Lower leg skin (tissue), 4 donors: ENCODE data around the gene SMIM12. TPM values are rescaled to one million over a fixed set of nuclear protein-coding genes. Genes with fewer than 3 reads are reported as not detected.

Experiments used
- DNase-seq, 2 donors: peaks; one replicate each; pipeline ENCODE4 v3.0.0-alpha.2; 2019; ENCODE audit warnings: low spot score in 2 of 2
- H3K4me3 ChIP-seq: fragments of 200-600 bp; sonication (generic); 2 replicates; pipeline ENCODE4 v1.5.1; 2017; ENCODE audit warnings: mild to moderate bottlenecking, low read depth; ENCODE audit not compliant: poor library complexity, severe bottlenecking
- CTCF ChIP-seq, 3 donors: fragments of 450-650 bp; IDR thresholded peaks; one replicate each; pipeline ENCODE4 v1.5.1; 2016; ENCODE audit warnings: antibody characterized with exemption in 3 of 3, mild to moderate bottlenecking in 3 of 3, moderate library complexity in 2 of 3
- POLR2A ChIP-seq, 2 donors: fragments of 450-650 bp; IDR thresholded peaks; one replicate each; pipeline ENCODE4 v1.6.1; 2016 to 2017; ENCODE audit warnings: antibody characterized with exemption in 2 of 2, mild to moderate bottlenecking in 1 of 2, moderate library complexity in 1 of 2
- WGBS, 2 donors: methylation state at CpG; one replicate each; pipeline ENCODE4 v1.1.5; 2018; 5-methylcytosine and 5-hydroxymethylcytosine counted together
- intact Hi-C: fragments of 100-400 bp; cut with DNase I; formaldehyde crosslinking; loops from one replicate; pipeline ENCODE4 v1.15.0; 2023; ENCODE audit warnings: low total_unique reads
- total RNA-seq, 4 donors: library from RNA; depleted of rRNA; stranded (reverse); fragments of >200 nt; gene quantifications; one replicate each; pipeline ENCODE4 v1.1.0, GENCODE V29; 2016

SMIM12 gene
- total RNA-seq, 4 donors from 2014 or later = 22.7 to 28.8 (median 25.7) TPM

- TF ChIP-seq CTCF (IDR thresholded peaks at IDR 0.05) = no peak
- TF ChIP-seq POLR2A (IDR thresholded peaks at IDR 0.05) = no peak
- peak in 1 of 2 donors; percentile 75 for DNase-seq
- intact Hi-C loops = no loop called here
- WGBS, 2 donors = 83 to 88% methylated on average over 6 of the region's 6 CpGs
- H3K4me3 ChIP-seq = no peak overlapping the region
Measured at GRCh38 chr1:34831721-34832246, 27.8 kb downstream of the SMIM12 start.

GRCh38 chr1:34829250-34829649 lies 30.3 kb downstream of the SMIM12 start:
- intact Hi-C loops = no loop called here
- TF ChIP-seq POLR2A (IDR thresholded peaks at IDR 0.05) (no peak), CTCF (IDR thresholded peaks at IDR 0.05) (no peak)
- WGBS, 2 donors = 76 to 89% methylated on average over 3 of the region's 3 CpGs
- H3K4me3 ChIP-seq = no peak overlapping the region
- no peak for DNase-seq

- DNase-seq = no peak
- intact Hi-C loops = no loop called here
- TF ChIP-seq POLR2A (IDR thresholded peaks at IDR 0.05) (no peak), CTCF (IDR thresholded peaks at IDR 0.05) (no peak)
- H3K4me3 ChIP-seq = no peak overlapping the region
- 71 to 84% methylated on average over 2 of the region's 2 CpGs for WGBS, 2 donors
Measured at GRCh38 chr1:34828611-34829010, 30.9 kb downstream of the SMIM12 start.

- intact Hi-C loops = no loop called here
- WGBS, 2 donors = 78 to 83% methylated on average over 5 of the region's 5 CpGs
- no peak for DNase-seq
- no peak overlapping the region for H3K4me3 ChIP-seq
- TF ChIP-seq CTCF (IDR thresholded peaks at IDR 0.05) = no peak
- no peak for TF ChIP-seq POLR2A (IDR thresholded peaks at IDR 0.05)
Measured at GRCh38 chr1:34827341-34827941, 32.1 kb downstream of the SMIM12 start.

GRCh38 chr1:34825455-34826091 lies 34.0 kb downstream of the SMIM12 start:
- TF ChIP-seq POLR2A (IDR thresholded peaks at IDR 0.05) (no peak), CTCF (IDR thresholded peaks at IDR 0.05) (no peak)
- intact Hi-C loops = no loop called here
- H3K4me3 ChIP-seq = no peak overlapping the region
- no peak for DNase-seq
- 73 to 75% methylated on average over 9 to 11 of the region's 11 CpGs for WGBS, 2 donors
